GM18517 (cell line): Measurements from ENCODE around the gene HMOX1.

Experiments used
- ATAC-seq: cut with Tn5 transposase; IDR thresholded peaks from one replicate; pipeline ENCODE4 v1.9.1; 2021; ENCODE audit warnings: mild to moderate bottlenecking, moderate library complexity; ENCODE audit not compliant: unreplicated experiment

Gene HMOX1, protein sequence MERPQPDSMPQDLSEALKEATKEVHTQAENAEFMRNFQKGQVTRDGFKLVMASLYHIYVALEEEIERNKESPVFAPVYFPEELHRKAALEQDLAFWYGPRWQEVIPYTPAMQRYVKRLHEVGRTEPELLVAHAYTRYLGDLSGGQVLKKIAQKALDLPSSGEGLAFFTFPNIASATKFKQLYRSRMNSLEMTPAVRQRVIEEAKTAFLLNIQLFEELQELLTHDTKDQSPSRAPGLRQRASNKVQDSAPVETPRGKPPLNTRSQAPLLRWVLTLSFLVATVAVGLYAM

DNA sequence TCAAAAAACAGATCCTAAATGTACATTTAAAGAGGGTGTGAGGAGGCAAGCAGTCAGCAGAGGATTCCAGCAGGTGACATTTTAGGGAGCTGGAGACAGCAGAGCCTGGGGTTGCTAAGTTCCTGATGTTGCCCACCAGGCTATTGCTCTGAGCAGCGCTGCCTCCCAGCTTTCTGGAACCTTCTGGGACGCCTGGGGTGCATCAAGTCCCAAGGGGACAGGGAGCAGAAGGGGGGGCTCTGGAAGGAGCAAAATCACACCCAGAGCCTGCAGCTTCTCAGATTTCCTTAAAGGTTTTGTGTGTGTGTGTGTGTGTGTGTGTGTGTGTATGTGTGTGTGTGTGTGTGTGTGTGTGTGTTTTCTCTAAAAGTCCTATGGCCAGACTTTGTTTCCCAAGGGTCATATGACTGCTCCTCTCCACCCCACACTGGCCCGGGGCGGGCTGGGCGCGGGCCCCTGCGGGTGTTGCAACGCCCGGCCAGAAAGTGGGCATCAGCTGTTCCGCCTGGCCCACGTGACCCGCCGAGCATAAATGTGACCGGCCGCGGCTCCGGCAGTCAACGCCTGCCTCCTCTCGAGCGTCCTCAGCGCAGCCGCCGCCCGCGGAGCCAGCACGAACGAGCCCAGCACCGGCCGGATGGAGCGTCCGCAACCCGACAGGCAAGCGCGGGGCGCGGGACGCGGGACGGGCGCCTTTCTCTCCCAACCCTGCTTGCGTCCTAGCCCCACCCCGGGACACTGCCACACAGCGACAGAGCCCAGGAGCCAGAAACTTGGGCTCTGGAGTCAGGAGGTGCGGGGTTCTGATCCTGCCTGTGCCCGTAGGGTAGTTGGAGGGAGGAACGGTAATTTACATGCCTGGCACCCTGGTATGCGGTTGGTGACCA lies at the start of gene HMOX1:
Gene HMOX1 (plus strand): TSS at position 560 of the 887 bp plus-strand sequence. CDS start 78 bp downstream, at position 638.
- ATAC-seq, result peak; percentile 41

DNA sequence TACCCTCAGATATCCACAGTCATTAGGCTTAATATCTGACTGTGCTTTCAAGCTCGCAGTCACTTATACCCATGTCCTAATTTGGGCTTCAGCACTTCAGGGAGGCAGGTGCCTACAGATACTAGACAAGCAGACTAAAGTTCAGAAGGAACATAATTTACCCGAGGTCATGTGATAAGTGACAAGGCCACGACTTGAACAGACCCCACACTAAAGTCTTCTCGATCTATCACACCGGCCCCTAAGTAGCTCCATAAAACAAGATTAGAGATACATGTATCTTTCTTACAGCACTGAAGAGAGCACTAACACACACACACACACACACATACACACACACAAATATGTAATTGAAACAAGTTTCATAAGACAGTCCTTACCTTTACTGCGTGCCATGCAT lies 48.6 kb upstream of the HMOX1 start:
- no peak for ATAC-seq

DNA sequence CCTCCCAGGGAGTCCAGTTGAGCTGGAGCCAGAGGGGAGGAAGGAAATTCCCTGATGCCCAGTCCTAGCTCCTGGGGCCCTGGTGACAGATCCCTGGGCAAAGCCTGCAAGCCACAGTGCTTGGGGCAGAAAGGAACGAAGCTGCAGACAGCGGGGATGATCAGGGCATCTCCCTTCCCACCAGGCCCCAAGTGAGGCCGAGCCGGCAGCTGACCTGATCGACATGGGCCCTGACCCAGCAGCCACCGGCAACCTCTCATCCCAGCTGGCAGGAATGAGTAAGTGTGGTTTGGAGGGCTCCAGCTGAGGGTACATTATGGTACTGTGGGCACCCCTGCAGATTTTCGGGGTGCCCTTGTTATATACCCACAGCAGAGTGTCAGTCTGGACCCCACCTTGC lies 47.7 kb upstream of the HMOX1 start:
- ATAC-seq, result no peak

DNA sequence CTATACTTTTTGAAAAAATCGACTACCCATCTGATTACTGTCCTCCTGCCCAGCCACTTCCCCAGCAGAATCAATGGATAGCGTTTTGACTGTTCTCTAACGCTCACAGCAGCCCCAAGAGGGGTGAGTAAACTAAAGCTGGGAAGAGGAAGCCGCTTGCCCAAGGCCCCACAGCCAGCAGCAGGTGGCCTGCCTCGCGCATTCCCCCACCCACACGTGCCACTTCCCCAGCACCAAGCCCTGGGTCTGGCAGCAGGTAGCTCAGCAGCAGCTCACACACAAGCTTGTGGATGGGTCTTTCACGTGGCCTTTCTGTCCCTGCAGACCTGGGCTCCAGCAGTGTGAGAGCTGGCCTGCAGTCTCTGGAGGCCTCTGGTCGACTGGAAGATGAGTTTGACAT lies 46.9 kb upstream of the HMOX1 start:
- ATAC-seq, result no peak

DNA sequence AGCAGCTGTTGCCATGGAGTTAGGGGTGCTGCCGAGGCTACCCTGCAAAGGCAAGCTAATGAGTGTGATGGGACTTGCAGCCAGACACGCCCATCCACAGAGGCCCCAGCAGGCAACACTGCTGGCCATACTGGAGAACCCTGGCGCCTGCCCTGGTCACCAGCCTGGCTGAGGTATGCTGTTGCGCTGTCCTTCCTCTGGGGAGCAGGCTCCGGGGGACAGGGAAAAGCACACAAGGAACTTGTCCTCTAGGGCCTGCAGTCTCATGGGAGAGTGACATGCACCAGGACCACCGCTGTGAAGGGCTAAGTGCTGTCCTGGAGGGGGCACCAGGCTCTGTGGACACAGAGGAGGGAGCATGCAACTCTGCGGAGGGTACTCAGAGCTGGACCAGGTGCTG lies 45.4 kb upstream of the HMOX1 start:
- no peak for ATAC-seq

DNA sequence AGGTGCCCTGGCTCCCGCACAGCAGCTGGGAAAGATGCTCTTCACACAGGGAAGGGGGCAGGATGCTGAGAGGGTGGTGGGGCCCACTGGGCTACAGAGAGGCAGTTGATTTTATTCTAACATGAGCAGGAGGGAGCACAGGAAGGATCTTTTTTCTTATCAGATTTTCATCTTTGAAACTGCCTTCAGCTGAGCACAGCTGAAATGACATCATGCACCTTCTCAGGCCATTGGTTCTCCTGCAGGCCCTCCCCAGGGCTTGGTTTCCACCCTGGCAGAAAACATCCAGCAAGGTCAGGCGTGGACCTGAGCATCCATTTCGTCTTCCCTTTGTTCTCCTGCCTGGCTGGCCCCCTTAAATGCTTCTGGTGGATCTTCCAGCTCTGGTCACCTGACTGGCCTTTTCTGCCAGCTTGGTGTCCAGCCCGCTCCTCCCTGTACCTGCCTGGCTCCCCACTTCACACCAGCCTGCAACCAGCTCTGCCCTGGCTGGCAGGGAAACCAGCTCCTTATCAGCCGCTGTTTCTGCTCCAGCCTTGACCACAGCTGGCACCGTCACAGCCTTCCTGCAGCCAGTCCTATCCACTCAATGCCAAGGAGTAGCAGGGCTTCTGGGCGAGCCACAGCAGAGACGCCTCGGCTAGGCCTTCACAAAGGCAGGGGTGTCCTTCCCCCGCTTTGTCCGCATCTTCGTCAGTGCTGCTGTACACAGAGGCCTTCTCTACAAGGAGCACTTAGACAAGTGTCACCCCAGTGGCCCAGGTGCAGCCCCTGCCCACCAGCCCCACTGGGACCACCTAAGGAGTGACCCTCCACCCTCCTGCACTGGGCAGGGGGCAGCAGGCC lies 44.7 kb upstream of the HMOX1 start:
- ATAC-seq, result no peak

DNA sequence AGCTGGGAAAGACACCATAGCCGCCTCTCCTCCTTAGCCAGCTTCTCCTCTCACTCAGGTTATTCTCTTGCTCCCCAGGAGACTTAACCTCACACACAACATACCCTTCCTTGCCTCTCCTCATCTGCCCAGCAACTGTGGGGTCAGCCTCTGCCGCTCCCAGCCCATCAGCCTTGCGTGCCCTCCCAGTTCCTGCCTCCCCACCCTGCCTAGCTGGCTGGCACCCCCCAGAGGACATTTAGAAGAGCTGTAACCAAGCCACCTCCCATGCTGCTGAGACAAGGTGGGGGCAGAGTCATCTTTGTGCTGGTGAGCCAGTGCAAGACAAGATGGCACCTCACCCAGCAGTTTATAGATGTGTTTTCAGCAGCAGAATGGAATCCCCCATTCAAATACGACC lies 43.0 kb upstream of the HMOX1 start:
- ATAC-seq, result no peak

DNA sequence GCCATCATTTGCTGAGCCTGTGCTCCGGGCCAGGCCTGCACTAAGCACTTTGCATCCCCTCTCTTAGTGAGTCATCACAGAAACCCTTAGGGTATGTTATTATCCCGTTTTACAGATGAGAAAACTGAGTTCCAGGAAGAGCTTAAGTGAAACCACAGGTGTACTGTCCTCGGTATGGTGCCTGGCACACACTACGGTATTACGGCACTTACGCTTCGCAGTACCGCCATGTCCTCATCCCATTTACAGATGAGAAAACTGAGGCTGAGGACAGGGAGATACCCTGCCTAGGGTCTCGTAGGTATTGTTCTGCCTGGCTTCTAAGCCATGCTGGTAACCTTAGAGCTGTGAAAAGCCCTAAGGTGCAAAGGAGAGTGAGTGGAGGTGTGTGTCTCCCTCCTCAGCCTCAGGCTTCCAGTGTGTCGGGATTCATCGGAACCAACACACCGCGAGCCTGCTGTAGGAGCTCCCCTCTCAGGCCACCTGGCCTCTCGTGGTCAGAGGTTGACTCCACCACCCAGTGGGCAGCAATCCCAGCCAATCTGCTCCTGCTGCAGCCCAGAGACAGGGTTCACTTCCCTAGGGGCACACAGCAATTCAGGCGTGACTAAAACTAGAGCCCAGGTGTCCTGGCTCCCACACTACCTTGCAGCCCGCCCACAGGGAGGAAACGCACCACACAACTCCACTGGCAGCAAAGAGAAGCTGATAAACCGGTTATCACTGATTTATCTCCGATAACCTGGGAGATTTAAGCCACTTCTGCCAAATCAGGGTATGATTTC lies 39.6 kb upstream of the HMOX1 start:
- no peak for ATAC-seq

DNA sequence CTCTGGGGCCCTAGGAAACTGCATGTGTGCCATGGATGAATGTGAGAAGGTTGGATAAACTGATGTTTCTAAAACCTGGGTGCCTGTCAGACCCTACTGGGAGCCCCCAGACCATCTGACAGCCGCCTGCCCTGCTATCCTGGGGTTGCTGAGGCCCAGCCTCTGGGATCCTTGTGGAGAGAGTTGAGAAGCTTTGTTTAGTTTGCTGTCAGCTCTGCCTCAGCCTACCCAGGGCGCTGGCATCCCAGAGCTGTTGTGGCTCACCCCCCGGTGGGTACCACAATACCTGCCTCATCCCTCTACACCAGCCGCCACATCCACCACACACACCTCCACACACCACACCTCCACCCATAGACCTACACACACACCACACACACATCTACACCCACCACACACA lies 38.5 kb upstream of the HMOX1 start:
- ATAC-seq, result no peak

DNA sequence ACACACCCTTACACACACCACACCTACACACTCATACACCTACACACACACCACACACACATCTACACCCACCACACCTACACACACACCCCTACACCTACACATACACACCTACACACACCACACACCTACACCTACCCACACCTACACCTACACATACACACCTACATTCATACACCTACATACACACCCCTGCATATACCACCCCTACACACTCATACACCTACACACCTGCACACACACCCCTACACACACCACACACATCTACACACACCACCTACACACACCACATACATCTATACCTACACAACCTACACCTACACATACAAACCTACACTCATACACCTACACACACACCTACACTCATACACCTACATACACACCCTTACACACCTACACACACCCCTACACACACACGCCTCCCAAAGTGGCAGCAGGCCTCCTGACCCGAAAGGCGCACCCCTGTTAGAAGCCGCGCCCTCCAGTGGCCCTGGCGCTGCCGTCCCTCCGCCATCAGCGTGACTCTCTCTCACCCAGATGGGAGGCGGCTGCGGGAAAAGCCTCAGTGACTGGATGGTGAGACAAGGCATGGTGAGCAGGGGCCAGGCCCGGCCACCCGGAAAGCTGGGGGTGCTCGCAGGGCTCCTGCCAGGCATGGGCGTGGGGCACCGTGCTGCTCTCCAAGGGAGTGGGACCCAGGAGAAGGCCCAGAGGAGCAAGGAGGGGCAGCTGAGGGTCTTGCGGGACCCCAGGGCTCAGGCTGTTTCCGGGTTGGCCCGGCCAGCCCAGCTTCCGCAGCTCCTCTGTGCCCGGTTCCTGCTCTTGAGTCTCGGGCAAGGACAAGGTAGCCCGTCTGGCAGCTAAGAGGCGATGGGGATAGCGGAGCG lies 37.0 kb upstream of the HMOX1 start:
- ATAC-seq, result no peak

DNA sequence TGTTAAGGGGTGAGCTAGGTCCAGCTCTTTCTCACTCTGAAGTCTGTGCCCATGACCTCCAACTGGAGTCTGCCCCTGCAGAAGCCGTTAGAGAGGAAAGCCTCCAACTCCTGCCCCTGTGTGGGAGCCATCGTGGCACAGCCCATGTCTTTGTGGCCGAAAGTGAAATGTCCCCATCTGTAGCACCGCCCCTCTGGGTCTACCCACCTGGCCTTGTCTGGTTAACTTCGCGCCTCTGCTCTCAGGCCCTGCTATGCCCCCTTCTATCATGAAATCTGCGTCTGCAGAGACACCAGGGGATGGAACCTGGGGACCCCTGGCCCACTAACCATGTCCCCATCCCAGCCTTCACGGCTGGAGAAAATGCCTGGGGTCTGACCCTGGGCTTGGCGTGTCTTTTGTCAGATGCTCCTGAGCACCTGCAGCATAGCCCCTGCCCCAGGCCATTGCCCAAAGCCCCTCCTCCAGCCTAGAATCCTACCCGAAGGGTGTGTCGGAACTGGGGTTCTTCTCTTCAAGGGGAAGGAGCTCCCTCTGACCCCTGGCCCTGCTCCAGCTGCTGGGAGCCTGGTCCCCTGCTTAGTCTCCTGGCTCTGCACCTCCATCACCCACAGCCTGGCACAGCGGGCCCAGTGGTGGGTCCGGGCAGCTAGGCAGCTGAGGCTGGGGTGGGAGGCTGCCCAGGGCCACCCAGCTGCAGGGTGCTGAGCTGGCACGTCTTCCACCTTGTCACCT lies 35.8 kb upstream of the HMOX1 start:
- no peak for ATAC-seq

DNA sequence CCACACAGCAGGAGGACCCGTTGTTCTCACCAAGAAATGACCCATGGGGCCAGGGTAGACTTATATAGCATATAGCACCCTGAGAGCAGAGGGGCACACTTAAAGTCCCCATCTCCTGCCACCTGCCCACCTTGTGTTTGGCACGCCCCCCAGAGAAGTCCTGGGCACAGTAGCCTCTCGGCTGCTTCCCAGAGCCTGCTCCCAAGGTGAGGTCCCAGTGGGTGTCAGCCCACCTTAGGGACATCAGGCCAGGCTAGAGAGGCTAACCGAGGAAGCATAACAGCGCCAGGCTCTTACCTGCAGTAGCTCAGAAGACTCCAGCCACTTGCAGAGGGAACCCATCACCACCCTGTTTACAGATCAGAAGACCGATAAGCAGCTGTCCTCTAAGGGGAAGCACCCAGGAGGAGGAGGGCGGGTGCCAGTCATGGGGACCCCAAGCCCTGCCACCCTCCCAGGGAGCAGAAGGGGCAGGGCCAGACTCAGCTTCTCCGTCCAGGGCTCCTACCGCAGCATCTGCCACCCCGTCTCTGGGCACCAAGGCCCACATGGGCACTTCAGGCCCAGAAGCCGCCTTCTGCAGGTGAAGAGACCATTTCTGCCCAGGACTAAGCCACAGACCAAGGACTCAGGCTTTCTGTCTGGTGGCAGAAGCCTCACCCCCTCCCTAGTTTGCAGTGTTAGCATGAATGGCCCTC lies 34.9 kb upstream of the HMOX1 start:
- ATAC-seq, result no peak

DNA sequence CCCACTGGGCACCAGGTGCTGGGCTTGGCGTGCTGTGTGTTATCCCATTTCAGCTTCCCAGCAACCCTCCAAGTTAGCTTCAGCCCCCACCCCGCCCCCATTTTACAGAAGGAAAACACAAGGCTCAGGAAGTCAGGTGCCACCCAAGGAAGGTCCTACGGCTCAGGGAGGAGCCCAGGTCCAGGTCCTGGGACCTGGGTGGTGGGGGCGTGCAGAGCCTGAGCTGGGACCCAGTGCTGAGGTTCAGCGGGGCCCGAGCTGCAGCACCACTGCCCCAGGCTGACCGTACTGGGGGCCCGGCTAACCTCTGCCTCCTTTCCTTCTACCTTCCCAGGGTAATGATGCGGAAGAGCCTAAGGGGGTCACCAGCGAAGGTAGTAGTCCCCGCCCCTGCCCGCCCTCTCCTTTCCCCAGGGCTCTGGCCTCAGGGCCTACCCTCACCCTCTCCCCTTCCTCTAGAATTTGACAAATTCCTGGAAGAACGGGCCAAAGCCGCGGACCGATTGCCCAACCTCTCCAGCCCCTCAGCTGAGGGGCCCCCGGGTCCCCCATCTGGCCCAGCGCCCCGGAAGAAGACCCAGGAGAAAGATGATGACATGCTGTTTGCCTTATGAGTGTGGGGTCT lies 34.2 kb upstream of the HMOX1 start:
- no peak for ATAC-seq

DNA sequence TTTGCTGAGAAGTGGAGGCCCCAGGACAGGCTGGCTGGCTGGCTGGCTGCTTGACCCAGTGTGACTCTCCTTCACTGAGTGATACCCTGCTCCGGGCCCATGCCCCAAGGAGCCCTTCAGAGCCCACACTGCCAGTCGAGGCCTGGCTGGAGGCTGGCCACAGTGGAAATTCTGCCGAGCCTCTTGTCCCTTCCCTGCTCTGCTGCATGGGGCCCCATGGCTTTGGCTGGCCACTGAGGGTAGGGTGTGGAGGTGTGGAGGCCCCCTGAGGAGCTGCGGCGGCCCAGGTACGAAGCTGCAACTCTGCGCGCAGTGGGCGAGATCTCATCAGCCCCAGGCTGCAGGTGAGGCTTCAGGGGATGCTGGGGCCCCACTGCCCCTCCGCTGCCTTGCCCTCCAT lies 33.4 kb upstream of the HMOX1 start:
- ATAC-seq, result no peak

DNA sequence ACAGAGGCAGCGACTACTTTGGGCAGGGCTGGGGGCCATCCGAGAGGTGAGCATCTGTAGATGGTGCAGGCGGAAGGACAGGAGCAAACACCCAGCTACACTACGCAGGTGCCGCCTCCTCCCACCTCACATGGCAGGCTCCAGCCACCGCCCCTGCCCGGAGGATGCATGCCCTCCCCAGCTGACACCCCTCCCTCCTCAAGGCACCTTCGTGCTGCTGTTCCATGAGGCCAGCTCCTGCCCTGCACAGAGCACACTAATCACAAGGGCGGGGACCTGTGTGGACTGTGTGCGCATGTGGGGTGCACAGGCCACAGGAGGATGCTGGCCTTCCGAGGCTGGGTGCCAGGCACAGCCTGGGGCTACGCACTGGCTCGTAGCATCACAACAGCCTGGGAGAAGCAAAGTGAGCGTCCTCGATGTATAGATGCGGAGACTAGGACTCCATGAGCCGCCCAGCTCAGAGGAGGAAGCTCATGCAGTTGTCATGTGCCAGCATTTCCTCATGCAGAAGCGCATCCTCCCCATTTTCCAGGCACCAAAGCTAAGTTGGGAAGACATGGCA lies 32.8 kb upstream of the HMOX1 start:
- no peak for ATAC-seq

DNA sequence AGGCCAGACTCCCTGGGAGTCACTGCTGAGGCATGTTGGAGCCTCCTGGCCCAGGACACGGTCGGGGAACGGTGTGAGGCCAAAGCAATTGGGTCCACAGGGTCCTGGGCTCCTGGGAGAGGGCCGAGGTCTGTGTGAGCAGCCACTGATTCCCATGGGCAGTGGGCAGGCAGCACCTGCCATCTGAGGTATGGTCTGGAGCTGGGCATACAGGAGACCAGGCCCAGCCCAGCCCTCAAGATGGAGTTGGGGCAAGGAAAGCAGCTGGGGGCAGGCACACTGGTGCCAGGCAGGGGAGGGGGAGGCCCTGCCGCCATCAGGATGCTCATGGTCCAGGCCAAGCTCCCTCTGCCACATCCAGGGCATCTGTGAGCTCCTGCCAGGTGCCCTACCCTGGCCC lies 32.2 kb upstream of the HMOX1 start:
- ATAC-seq, result no peak

DNA sequence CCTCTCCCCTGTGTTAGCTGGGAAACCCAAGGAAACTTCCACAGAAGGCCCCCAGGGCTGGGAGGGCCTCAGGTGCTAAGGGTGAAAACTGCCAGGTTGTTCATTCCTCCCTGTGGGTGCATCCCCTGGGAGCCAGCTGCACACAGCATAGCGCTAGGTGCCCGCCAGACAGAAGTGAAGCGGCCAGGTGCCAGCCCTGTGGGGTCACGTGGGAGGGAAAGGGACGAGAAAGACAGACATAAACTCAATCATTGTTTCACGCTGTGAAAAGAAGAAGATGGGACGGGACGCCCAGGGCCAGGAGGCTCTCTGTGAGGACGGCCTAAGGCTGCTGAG lies 31.6 kb upstream of the HMOX1 start:
- no peak for ATAC-seq
